ENCODE results near the gene DPYSL5. TPM values are rescaled to one million over a fixed set of nuclear protein-coding genes. Genes with fewer than 3 reads are reported as not detected.

Gene DPYSL5
- total RNA-seq, 1 donor from 2014 or later = 0.11 TPM

DNA sequence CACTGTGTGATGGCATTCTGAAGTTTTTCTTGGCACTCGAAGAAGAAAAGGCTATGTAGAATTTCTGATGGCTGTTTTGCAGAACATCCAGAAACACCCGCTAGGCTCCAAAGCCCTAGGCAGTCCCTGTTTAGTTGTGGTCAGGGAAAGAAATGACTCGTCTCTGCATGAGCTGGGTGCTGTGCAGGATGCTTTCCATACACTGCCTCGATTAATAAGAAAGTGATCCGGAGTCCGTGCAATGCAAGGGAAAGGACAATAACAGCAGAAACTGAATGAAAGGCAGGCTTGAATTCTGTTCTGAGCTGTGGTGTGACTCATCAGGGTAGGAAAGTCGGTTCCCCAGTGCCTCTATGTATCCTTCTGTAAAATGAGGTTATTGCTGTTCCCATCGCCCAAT, 141.2 kb downstream of the DPYSL5 start:
- peaks cover 29% of the 10 kb centered on the region for H3K4me1 Mint-ChIP-seq (ENCODE audit: unreplicated experiment)
- H3K27me3 Mint-ChIP-seq (ENCODE audit: unreplicated experiment) = no peaks in the 10 kb centered on the region
- H3K36me3 Mint-ChIP-seq (ENCODE audit: unreplicated experiment) = no peaks in the 10 kb centered on the region
- no peak overlapping the region for H3K4me3 Mint-ChIP-seq (ENCODE audit: unreplicated experiment)
- no peak for DNase-seq (ENCODE audit: extremely low spot score, unreplicated experiment)
- no peaks in the 10 kb centered on the region for H3K9me3 Mint-ChIP-seq (ENCODE audit: unreplicated experiment)
- TF ChIP-seq, protein P1, sequence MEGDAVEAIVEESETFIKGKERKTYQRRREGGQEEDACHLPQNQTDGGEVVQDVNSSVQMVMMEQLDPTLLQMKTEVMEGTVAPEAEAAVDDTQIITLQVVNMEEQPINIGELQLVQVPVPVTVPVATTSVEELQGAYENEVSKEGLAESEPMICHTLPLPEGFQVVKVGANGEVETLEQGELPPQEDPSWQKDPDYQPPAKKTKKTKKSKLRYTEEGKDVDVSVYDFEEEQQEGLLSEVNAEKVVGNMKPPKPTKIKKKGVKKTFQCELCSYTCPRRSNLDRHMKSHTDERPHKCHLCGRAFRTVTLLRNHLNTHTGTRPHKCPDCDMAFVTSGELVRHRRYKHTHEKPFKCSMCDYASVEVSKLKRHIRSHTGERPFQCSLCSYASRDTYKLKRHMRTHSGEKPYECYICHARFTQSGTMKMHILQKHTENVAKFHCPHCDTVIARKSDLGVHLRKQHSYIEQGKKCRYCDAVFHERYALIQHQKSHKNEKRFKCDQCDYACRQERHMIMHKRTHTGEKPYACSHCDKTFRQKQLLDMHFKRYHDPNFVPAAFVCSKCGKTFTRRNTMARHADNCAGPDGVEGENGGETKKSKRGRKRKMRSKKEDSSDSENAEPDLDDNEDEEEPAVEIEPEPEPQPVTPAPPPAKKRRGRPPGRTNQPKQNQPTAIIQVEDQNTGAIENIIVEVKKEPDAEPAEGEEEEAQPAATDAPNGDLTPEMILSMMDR (IDR thresholded peaks at IDR 0.05) = no peak
- H3K27ac Mint-ChIP-seq (ENCODE audit: unreplicated experiment) = peak overlapping the region; percentile 59

DNA sequence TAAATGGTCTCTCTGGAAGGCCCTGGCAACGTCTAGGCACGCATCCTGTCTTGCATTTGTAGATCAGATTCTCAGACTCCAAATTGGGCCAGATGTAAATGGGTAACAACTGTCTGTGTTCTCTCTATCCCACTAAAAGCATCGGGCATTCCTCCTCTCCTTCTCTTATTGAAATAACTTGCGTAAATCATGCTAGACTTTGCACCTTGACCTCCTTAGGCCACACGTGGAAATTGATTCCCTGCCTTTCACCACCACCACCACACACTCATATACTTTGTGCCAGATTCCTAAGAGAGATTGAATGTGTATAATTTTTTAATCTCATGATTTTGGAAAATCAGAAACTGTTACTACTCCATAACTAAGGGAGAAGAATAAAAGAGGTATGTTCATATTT, 143.8 kb downstream of the DPYSL5 start:
- Mint-ChIP-seq H3K4me1 (ENCODE audit: unreplicated experiment) (peaks cover 29% of the 10 kb centered on the region), H3K9me3 (ENCODE audit: unreplicated experiment) (no peaks in the 10 kb centered on the region), H3K4me3 (ENCODE audit: unreplicated experiment) (no peak overlapping the region), H3K27me3 (ENCODE audit: unreplicated experiment) (no peaks in the 10 kb centered on the region), H3K27ac (ENCODE audit: unreplicated experiment) (no peak overlapping the region), H3K36me3 (ENCODE audit: unreplicated experiment) (no peaks in the 10 kb centered on the region)
- no peak for DNase-seq (ENCODE audit: extremely low spot score, unreplicated experiment)
- TF ChIP-seq, protein P1 (IDR thresholded peaks at IDR 0.05) = no peak

DNA sequence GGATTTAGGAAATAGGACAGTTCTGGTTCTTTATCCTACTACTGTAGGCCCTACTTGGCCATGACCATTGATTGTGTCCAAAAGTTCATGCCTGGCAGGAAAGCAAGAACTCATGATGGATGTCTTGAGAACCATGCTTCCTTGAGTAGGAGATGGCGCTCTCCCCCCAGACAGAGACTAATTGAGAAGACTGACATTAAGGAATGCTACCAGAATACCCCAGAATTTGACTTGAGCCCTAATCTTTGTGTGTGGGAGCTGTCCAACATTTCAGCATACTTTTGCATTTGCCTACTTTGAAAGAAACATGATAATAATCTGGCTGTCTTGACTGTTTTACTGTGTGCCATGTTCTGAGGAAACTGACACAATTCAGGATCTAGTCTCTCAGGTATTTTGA, 145.8 kb downstream of the DPYSL5 start:
- TF ChIP-seq, protein P1 (IDR thresholded peaks at IDR 0.05) = no peak
- Mint-ChIP-seq H3K27me3 (ENCODE audit: unreplicated experiment) (peaks cover 3% of the 10 kb centered on the region), H3K4me1 (ENCODE audit: unreplicated experiment) (peaks cover 16% of the 10 kb centered on the region), H3K36me3 (ENCODE audit: unreplicated experiment) (no peaks in the 10 kb centered on the region), H3K9me3 (ENCODE audit: unreplicated experiment) (no peaks in the 10 kb centered on the region), H3K4me3 (ENCODE audit: unreplicated experiment) (no peak overlapping the region), H3K27ac (ENCODE audit: unreplicated experiment) (no peak overlapping the region)
- DNase-seq (ENCODE audit: extremely low spot score, unreplicated experiment) = no peak

DNA sequence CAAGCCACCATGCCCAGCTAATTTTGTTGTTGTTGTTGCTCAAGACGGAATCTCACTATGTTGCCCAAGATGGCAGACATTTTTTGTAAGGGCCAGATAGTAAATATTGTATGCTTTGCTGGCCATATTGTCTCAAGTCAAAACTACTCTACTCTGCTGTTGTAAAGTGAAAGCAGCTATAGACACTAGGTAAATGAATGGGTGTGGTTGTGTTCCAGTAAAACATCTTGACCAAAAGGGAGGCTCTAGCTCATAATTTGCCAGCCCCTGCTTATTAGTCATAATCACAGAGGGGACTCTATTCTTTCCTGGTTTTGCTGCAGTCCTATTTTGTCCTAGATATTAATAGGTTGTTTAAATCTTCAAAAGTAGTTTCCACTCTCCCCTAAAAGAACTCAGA, 147.1 kb downstream of the DPYSL5 start:
- H3K4me1 Mint-ChIP-seq (ENCODE audit: unreplicated experiment) = peaks cover 4% of the 10 kb centered on the region

DNA sequence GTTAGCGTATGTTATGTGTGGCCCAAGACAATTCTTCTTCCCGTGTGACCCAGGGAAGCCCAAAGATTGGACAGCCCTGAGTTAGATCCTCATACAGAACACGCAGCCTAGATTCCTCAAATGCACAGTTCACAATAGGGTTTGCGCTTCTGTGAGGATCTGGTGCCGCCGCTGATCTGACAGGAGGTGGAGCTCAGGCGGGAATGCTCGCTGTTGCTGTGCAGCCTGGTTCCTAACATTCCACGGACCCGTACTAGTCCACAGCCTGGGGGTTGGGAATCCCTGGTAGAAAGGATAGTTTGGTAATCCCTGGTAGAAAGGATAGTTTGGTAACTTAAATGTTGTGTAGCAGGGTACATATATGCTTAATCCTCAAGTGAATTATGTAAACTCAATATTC, 149.5 kb downstream of the DPYSL5 start:
- Mint-ChIP-seq H3K4me1 (ENCODE audit: unreplicated experiment) (no peaks in the 10 kb centered on the region), H3K27me3 (ENCODE audit: unreplicated experiment) (peaks cover 3% of the 10 kb centered on the region)

More for the DNA sequence above, 147.1 kb downstream of the DPYSL5 start:
- no peak overlapping the region for H3K4me3 Mint-ChIP-seq (ENCODE audit: unreplicated experiment)
- H3K9me3 Mint-ChIP-seq (ENCODE audit: unreplicated experiment) = no peaks in the 10 kb centered on the region
- H3K36me3 Mint-ChIP-seq (ENCODE audit: unreplicated experiment) = no peaks in the 10 kb centered on the region
- TF ChIP-seq, protein P1 (IDR thresholded peaks at IDR 0.05) = no peak
- H3K27me3 Mint-ChIP-seq (ENCODE audit: unreplicated experiment) = peaks cover 3% of the 10 kb centered on the region
- no peak for DNase-seq (ENCODE audit: extremely low spot score, unreplicated experiment)
- H3K27ac Mint-ChIP-seq (ENCODE audit: unreplicated experiment) = no peak overlapping the region

More for the DNA sequence above, 149.5 kb downstream of the DPYSL5 start:
- H3K27ac Mint-ChIP-seq (ENCODE audit: unreplicated experiment) = no peak overlapping the region
- H3K9me3 Mint-ChIP-seq (ENCODE audit: unreplicated experiment) = no peaks in the 10 kb centered on the region
- TF ChIP-seq, protein P1 (IDR thresholded peaks at IDR 0.05) = no peak
- H3K36me3 Mint-ChIP-seq (ENCODE audit: unreplicated experiment) = no peaks in the 10 kb centered on the region
- DNase-seq (ENCODE audit: extremely low spot score, unreplicated experiment) = no peak
- H3K4me3 Mint-ChIP-seq (ENCODE audit: unreplicated experiment) = no peak overlapping the region
